Measurements from ENCODE around the gene TMTC2. TPM values are rescaled to one million over a fixed set of nuclear protein-coding genes. Genes with fewer than 3 reads are reported as not detected.

The TMTC2 gene
- total RNA-seq, 1 donor from 2014 or later: 20.2 TPM

- Mint-ChIP-seq H3K27me3 (ENCODE audit: unreplicated experiment) (no peaks in the 10 kb centered on the region), H3K27ac (ENCODE audit: unreplicated experiment) (no peak overlapping the region), H3K36me3 (ENCODE audit: unreplicated experiment) (peaks cover 7% of the 10 kb centered on the region), H3K9me3 (ENCODE audit: unreplicated experiment) (no peaks in the 10 kb centered on the region), H3K4me1 (ENCODE audit: unreplicated experiment) (no peaks in the 10 kb centered on the region), H3K4me3 (ENCODE audit: unreplicated experiment) (no peak overlapping the region)
- DNase-seq (ENCODE audit: extremely low spot score, unreplicated experiment): no peak
- TF ChIP-seq CTCF (IDR thresholded peaks at IDR 0.05): no peak
Observed at GRCh38 chr12:83128540-83128939, 441.8 kb downstream of the TMTC2 start.

- TF ChIP-seq CTCF (IDR thresholded peaks at IDR 0.05): no peak
- Mint-ChIP-seq H3K9me3 (ENCODE audit: unreplicated experiment) (no peaks in the 10 kb centered on the region), H3K4me1 (ENCODE audit: unreplicated experiment) (no peaks in the 10 kb centered on the region), H3K27me3 (ENCODE audit: unreplicated experiment) (no peaks in the 10 kb centered on the region), H3K27ac (ENCODE audit: unreplicated experiment) (no peak overlapping the region), H3K36me3 (ENCODE audit: unreplicated experiment) (peaks cover 7% of the 10 kb centered on the region), H3K4me3 (ENCODE audit: unreplicated experiment) (no peak overlapping the region)
- DNase-seq (ENCODE audit: extremely low spot score, unreplicated experiment): no peak
Observed at GRCh38 chr12:83130178-83130577, 443.5 kb downstream of the TMTC2 start.

- Mint-ChIP-seq H3K27ac (ENCODE audit: unreplicated experiment) (no peak overlapping the region), H3K36me3 (ENCODE audit: unreplicated experiment) (peaks cover 7% of the 10 kb centered on the region), H3K4me3 (ENCODE audit: unreplicated experiment) (no peak overlapping the region), H3K4me1 (ENCODE audit: unreplicated experiment) (peaks cover 4% of the 10 kb centered on the region), H3K9me3 (ENCODE audit: unreplicated experiment) (no peaks in the 10 kb centered on the region), H3K27me3 (ENCODE audit: unreplicated experiment) (no peaks in the 10 kb centered on the region)
- DNase-seq (ENCODE audit: extremely low spot score, unreplicated experiment): no peak
- TF ChIP-seq CTCF (IDR thresholded peaks at IDR 0.05): no peak
Observed at GRCh38 chr12:83132360-83132759, 445.7 kb downstream of the TMTC2 start.

GRCh38 chr12:83136411-83136810, 449.7 kb downstream of the TMTC2 start:
- Mint-ChIP-seq H3K4me3 (ENCODE audit: unreplicated experiment) (no peak overlapping the region), H3K27me3 (ENCODE audit: unreplicated experiment) (no peaks in the 10 kb centered on the region), H3K27ac (ENCODE audit: unreplicated experiment) (no peak overlapping the region), H3K36me3 (ENCODE audit: unreplicated experiment) (peaks cover 7% of the 10 kb centered on the region), H3K4me1 (ENCODE audit: unreplicated experiment) (peaks cover 4% of the 10 kb centered on the region), H3K9me3 (ENCODE audit: unreplicated experiment) (peaks cover 9% of the 10 kb centered on the region)
- no peak for DNase-seq (ENCODE audit: extremely low spot score, unreplicated experiment)
- TF ChIP-seq CTCF (IDR thresholded peaks at IDR 0.05): no peak

GRCh38 chr12:83140135-83140534, 453.4 kb downstream of the TMTC2 start:
- H3K4me1 Mint-ChIP-seq (ENCODE audit: unreplicated experiment): peaks cover 4% of the 10 kb centered on the region
- no peak for TF ChIP-seq CTCF (IDR thresholded peaks at IDR 0.05)
- H3K36me3 Mint-ChIP-seq (ENCODE audit: unreplicated experiment): no peaks in the 10 kb centered on the region
- H3K9me3 Mint-ChIP-seq (ENCODE audit: unreplicated experiment): peaks cover 17% of the 10 kb centered on the region
- no peak overlapping the region for H3K4me3 Mint-ChIP-seq (ENCODE audit: unreplicated experiment)
- no peak overlapping the region for H3K27ac Mint-ChIP-seq (ENCODE audit: unreplicated experiment)
- no peak for DNase-seq (ENCODE audit: extremely low spot score, unreplicated experiment)
- H3K27me3 Mint-ChIP-seq (ENCODE audit: unreplicated experiment): no peaks in the 10 kb centered on the region

Data from osteocyte (in vitro differentiated cells).